ENCODE data around the gene ABL1. TPM values are rescaled to one million over a fixed set of nuclear protein-coding genes. Genes with fewer than 3 reads are reported as not detected.

ABL1 gene
- total RNA-seq: 10 to 100 TPM; 22.1 to 51.7 (median 27.1) TPM

GRCh38 chr9:130834371-130835336 is at the start of gene ABL1:
Gene ABL1 (plus strand): TSS chr9:130835254. CDS start chr9:130835447, 193 bp downstream.
- TF ChIP-seq CTCF (IDR thresholded peaks at IDR 0.05): no peak
- peak in 1 of 4 donors; percentile 36 for TF ChIP-seq POLR2A (IDR thresholded peaks at IDR 0.05)
- no peaks in the 10 kb centered on the region for H3K27me3 ChIP-seq
- intact Hi-C loops (cut with DNase I): no loop called here
- peak within 1 kb of the TSS; percentile 52 to 75 (median 64) for H3K4me3 ChIP-seq
- WGBS, 2 donors: 5 to 6% methylated on average over 13 to 32 of the region's 78 CpGs
- peaks cover 15 to 59% (median 31%) of the 10 kb centered on the region in 3 donors for H3K4me1 ChIP-seq
- H3K36me3 ChIP-seq: no peaks in the 10 kb centered on the region
- H3K27ac ChIP-seq: peak within 1 kb of the TSS; percentile 88 to 95 (median 93)
- DNase-seq: no peak
- H3K9me3 ChIP-seq: no peaks in the 10 kb centered on the region

GRCh38 chr9:130785940-130786508 is 49.0 kb upstream of the ABL1 start:
- H3K36me3 ChIP-seq: no peaks in the 10 kb centered on the region
- WGBS, 2 donors: 64 to 81% methylated on average over 5 to 6 of the region's 6 CpGs
- no peak for DNase-seq
- no peak for TF ChIP-seq POLR2A (IDR thresholded peaks at IDR 0.05)
- no peak for TF ChIP-seq CTCF (IDR thresholded peaks at IDR 0.05)
- peak overlapping the region in 3 of 4 donors; percentile 1 to 74 (median 51) for H3K27ac ChIP-seq
- H3K4me1 ChIP-seq: peaks cover 5 to 27% (median 10%) of the 10 kb centered on the region in 3 donors
- peaks cover 0 to 16% (median 6%) of the 10 kb centered on the region in 3 donors for H3K9me3 ChIP-seq
- no peak overlapping the region for H3K4me3 ChIP-seq
- no peaks in the 10 kb centered on the region for H3K27me3 ChIP-seq
- intact Hi-C loops (cut with DNase I): no loop called here

GRCh38 chr9:130786526-130786925 is 48.5 kb upstream of the ABL1 start:
- no peak for DNase-seq
- Histone ChIP-seq H3K9me3 (peaks cover 0 to 16% (median 6%) of the 10 kb centered on the region in 3 donors), H3K27me3 (no peaks in the 10 kb centered on the region), H3K27ac (peak overlapping the region in 2 of 4 donors; percentile 1 to 51), H3K4me1 (peaks cover 5 to 22% (median 10%) of the 10 kb centered on the region in 3 donors), H3K36me3 (no peaks in the 10 kb centered on the region), H3K4me3 (no peak overlapping the region)
- no peak for TF ChIP-seq POLR2A (IDR thresholded peaks at IDR 0.05)
- no peak for TF ChIP-seq CTCF (IDR thresholded peaks at IDR 0.05)
- 67 to 84% methylated on average over 4 of the region's 4 CpGs for WGBS, 2 donors
- intact Hi-C loops (cut with DNase I): no loop called here

GRCh38 chr9:130789747-130790672 is 45.0 kb upstream of the ABL1 start:
- Histone ChIP-seq H3K36me3 (no peaks in the 10 kb centered on the region), H3K27me3 (no peaks in the 10 kb centered on the region)
- TF ChIP-seq CTCF (IDR thresholded peaks at IDR 0.05) (no peak), POLR2A (IDR thresholded peaks at IDR 0.05) (no peak)

More at GRCh38 chr9:130789747-130790672, 45.0 kb upstream of the ABL1 start:
- WGBS, 2 donors: 91 to 95% methylated on average over 7 of the region's 7 CpGs
- intact Hi-C loops (cut with DNase I): no loop called here
- Histone ChIP-seq H3K9me3 (peaks cover 0 to 16% (median 6%) of the 10 kb centered on the region in 3 donors), H3K27ac (no peak overlapping the region), H3K4me1 (peaks cover 5 to 16% (median 11%) of the 10 kb centered on the region in 3 donors), H3K4me3 (no peak overlapping the region)
- no peak for DNase-seq

All from esophagus squamous epithelium (tissue), 5 donors.